K562 (cell line): ENCODE data around the gene ZSWIM3. TPM values are rescaled to one million over a fixed set of nuclear protein-coding genes. Genes with fewer than 3 reads are reported as not detected.

Experiments
- ATAC-seq: fragments of 200-7000 bp; cut with Tn5 transposase; 3 replicates; pipeline ENCODE4 v1.9.1; 2020; ENCODE audit warnings: moderate library complexity
- BruUV-seq: library from RNA; stranded (reverse); fragments of 400-500 nt; replicated peaks from 2 replicates; lab custom pipeline; 2021; lab: Mats Ljungman, UMichigan
- CTCF ChIA-PET: fragments of 300-600 bp; formaldehyde crosslinking; extraction: SDS; loops from one replicate; lab custom pipeline; 2021; ENCODE audit warnings: low intra/inter-chr PET ratio; lab: Yijun Ruan, JAX
- POLR2A ChIA-PET: fragments of 300-600, 350-650 bp; sonication (Branson Sonifier 250); formaldehyde crosslinking; extraction: SDS; loops from one replicate; lab custom pipeline; 2021; ENCODE audit warnings: antibody characterized with exemption, inconsistent platforms; lab: Yijun Ruan, JAX
- DNase-seq, 4 experiments: peaks; one replicate each; pipeline versions ENCODE4 v3.0.0 to v3.0.0-alpha.2; 2011 to 2018; ENCODE audit warnings: low spot score in 3 of 4, mixed read lengths in 3 of 4; ENCODE audit errors: extremely low read depth in 1 of 4
- FAIRE-seq: peaks from 2 replicates; lab custom pipeline; 2011; peaks lifted over from hg19 to GRCh38; lab: Jason Lieb, UNC
- H2AFZ ChIP-seq: 2 replicates; pipeline ENCODE4 v1.6.0; 2011; ENCODE audit warnings: low read depth, low read length, control low read depth, inconsistent platforms
- H3K27ac ChIP-seq: fragments of 200-600 bp; 3 replicates; pipeline ENCODE4 v1.8.0; 2011; ENCODE audit warnings: low read depth, mild to moderate bottlenecking, control low read depth, inconsistent platforms, low read length, moderate library complexity, mixed read lengths; ENCODE audit errors: extremely low read depth
- H3K27me3 ChIP-seq, 2 experiments: fragments of 300-600 bp in 1 of 2; 2 replicates in 1 of 2; 3 replicates in 1 of 2; pipeline versions ENCODE4 v1.6.0 to v1.8.0; 2011; ENCODE audit warnings: inconsistent platforms in 2 of 2, low read length in 2 of 2, mild to moderate bottlenecking in 1 of 2, mixed read lengths in 1 of 2, moderate library complexity in 1 of 2; ENCODE audit not compliant: control insufficient read depth in 2 of 2, insufficient read depth in 2 of 2
- H3K36me3 ChIP-seq: fragments of 300-600 bp; 3 replicates; pipeline ENCODE4 v1.8.0; 2011; ENCODE audit warnings: mild to moderate bottlenecking, low read length, inconsistent platforms; ENCODE audit not compliant: control insufficient read depth, insufficient read depth
- H3K4me1 ChIP-seq, 2 experiments: fragments of 200-600 bp in 1 of 2; replicated peaks in 1 of 2; 2 replicates in 1 of 2; 3 replicates in 1 of 2; pipeline versions ENCODE4 v1.5.1 to v1.8.0; 2011; ENCODE audit warnings: inconsistent platforms in 2 of 2, low read length in 2 of 2, mild to moderate bottlenecking in 1 of 2, mixed read lengths in 1 of 2, moderate library complexity in 1 of 2; ENCODE audit not compliant: control insufficient read depth in 2 of 2, insufficient read depth in 2 of 2
- H3K4me2 ChIP-seq: 2 replicates; pipeline ENCODE4 v1.6.1; 2011; ENCODE audit warnings: low read length, control low read depth, inconsistent platforms, mixed read lengths; ENCODE audit not compliant: insufficient read depth
- H3K4me3 ChIP-seq: fragments of 200-600 bp; sonication (generic), shearing (Covaris generic); 2 replicates; pipeline ENCODE4 v1.5.1; 2016; ENCODE audit warnings: control low read depth, inconsistent platforms
- H3K79me2 ChIP-seq: fragments of 200-600 bp; 3 replicates; pipeline ENCODE4 v1.8.0; 2011; ENCODE audit warnings: low read length, inconsistent platforms; ENCODE audit not compliant: control insufficient read depth, insufficient read depth
- H3K9ac ChIP-seq, 2 experiments: 2 replicates each; pipeline versions ENCODE4 v1.6.0 to v1.6.1; 2011; ENCODE audit warnings: low read depth in 2 of 2, low read length in 2 of 2, control low read depth in 1 of 2, inconsistent platforms in 1 of 2, mild to moderate bottlenecking in 1 of 2, mixed read lengths in 1 of 2; ENCODE audit not compliant: insufficient read depth in 1 of 2
- H3K9me1 ChIP-seq: one replicate; pipeline ENCODE4 v1.6.0; 2011; ENCODE audit warnings: inconsistent platforms, mild to moderate bottlenecking, low read length, moderate library complexity; ENCODE audit not compliant: control insufficient read depth, insufficient read depth
- H3K9me3 ChIP-seq: replicated peaks from 2 replicates; pipeline ENCODE4 v1.5.1; 2011; ENCODE audit warnings: low read depth, low read length, inconsistent platforms; ENCODE audit not compliant: control insufficient read depth, insufficient read depth
- H4K20me1 ChIP-seq: replicated peaks from 2 replicates; pipeline ENCODE4 v1.6.1; 2011; ENCODE audit warnings: low read length, inconsistent platforms, mixed read lengths; ENCODE audit not compliant: control insufficient read depth, insufficient read depth
- NRF1 ChIP-seq, 2 experiments: fragments of 450-650 bp; IDR thresholded peaks in 1 of 2; conservative IDR thresholded peaks in 1 of 2; 2 replicates each; pipeline ENCODE4 v1.6.1; 2014; ENCODE audit warnings: mild to moderate bottlenecking in 2 of 2
- RBM25 ChIP-seq: fragments of 200-400 bp; formaldehyde crosslinking; IDR thresholded peaks from 2 replicates; pipeline ENCODE4 v1.6.1; 2018; ENCODE audit warnings: low read length, low read depth, moderate library complexity; ENCODE audit not compliant: severe bottlenecking
- THRAP3 ChIP-seq: fragments of 450-650 bp; IDR thresholded peaks from 2 replicates; pipeline ENCODE4 v1.6.1; 2016; ENCODE audit warnings: mild to moderate bottlenecking, inconsistent platforms, borderline replicate concordance
- WGBS: fragments of 100-300 bp; shearing (Covaris generic); methylation state at CpG from one replicate; pipeline ENCODE4 v1.1.6; 2016; ENCODE audit warnings: low coverage, mixed read lengths; ENCODE audit not compliant: insufficient coverage; ENCODE audit errors: missing lambda C conversion rate; 5-methylcytosine and 5-hydroxymethylcytosine counted together
- in situ Hi-C: fragments of 300-500 bp; cut with MboI; formaldehyde crosslinking; loops from 4 replicates; pipeline ENCODE4 v1.15.0; 2018; ENCODE audit warnings: inconsistent platforms, mixed read lengths
- intact Hi-C: fragments of 100-400 bp; cut with micrococcal nuclease; formaldehyde crosslinking; loops from 2 replicates; pipeline ENCODE4 v1.14.2; 2022
- polyA plus RNA-seq, 8 experiments: library from polyadenylated mRNA; depleted of rRNA in 4 of 8; stranded (reverse) in 5 of 8; unstranded in 3 of 8; fragments of >200 nt; fragmentation: Nextera tagmentation in 2 of 8; fragmentation: Illumina TruSeq in 1 of 8; extraction: Ambion mirVana in 2 of 8; extraction: Trizol in 1 of 8; gene quantifications; 2 replicates each; pipeline versions ENCODE4 v1.2.1 to v1.2.3, GENCODE V29; 2011 to 2014; ENCODE audit warnings: inconsistent platforms in 1 of 8, missing spikeins in 1 of 8
- total RNA-seq, 7 experiments: library from RNA; depleted of rRNA in 6 of 7; stranded (reverse); fragments of >200 nt in 6 of 7; fragmentation: Illumina TruSeq in 2 of 7; extraction: Trizol in 2 of 7; gene quantifications; 2 replicates each; pipeline versions ENCODE4 v1.2.1 to v1.2.3, GENCODE V29; 2011 to 2021; ENCODE audit warnings: low replicate concordance in 1 of 7

ZSWIM3 gene
- total and polyA plus RNA-seq, 9 of the 15 experiments (the other 6 are each of a cell fraction or from before 2014, with no cell fraction given), result 1.7 to 4.3 (median 2.9) TPM

- peak in 1 of 2 experiments; percentile 42; a peak in 2 of 4 replicates for TF ChIP-seq NRF1 (conservative IDR thresholded peaks at IDR 0.05 in 1 of 2, IDR thresholded peaks at IDR 0.05 in 1 of 2)
Observed at GRCh38 chr20:45833883-45834796, 23.3 kb upstream of the ZSWIM3 start (continued).

GRCh38 chr20:45834797-45835161, 22.6 kb upstream of the ZSWIM3 start:
- FAIRE-seq (no peak), DNase-seq (no peak), ATAC-seq (no peak)
- BruUV-seq, result no TSS peak
- ChIA-PET POLR2A (interaction anchor here (0.6 to 1.0 kb wide), 2 partner anchors 98 to 100 kb away, joined by 3 read pairs; no protein-coding TSS in a partner anchor), CTCF (no interaction called here)
- intact Hi-C loops (loop anchor here (10.0 kb wide), 1 partner anchor 50 kb away; the partner anchor contains the start of genes SPATA25 and ZSWIM1), in situ Hi-C loops (no loop called here)
- no peak for TF ChIP-seq THRAP3
- TF ChIP-seq RBM25, result peak; percentile 35
- Histone ChIP-seq H3K27me3 (no peaks in the 10 kb centered on the region), H2AFZ (no peak overlapping the region), H3K9me1 (no peaks in the 10 kb centered on the region), H3K27ac (no peak overlapping the region), H3K9me3 (no peaks in the 10 kb centered on the region), H3K4me2 (no peak overlapping the region), H3K4me1 (peaks cover 32 to 34% of the 10 kb centered on the region in 2 experiments), H3K4me3 (no peak overlapping the region), H3K79me2 (no peaks in the 10 kb centered on the region), H3K36me3 (no peaks in the 10 kb centered on the region), H4K20me1 (no peaks in the 10 kb centered on the region), H3K9ac (no peak overlapping the region)
- 88% methylated on average over 14 of the region's 14 CpGs for WGBS
